Liver (tissue), 9 donors: ENCODE data around the gene ADIG. TPM values are rescaled to one million over a fixed set of nuclear protein-coding genes. Genes with fewer than 3 reads are reported as not detected.

Source experiments
- DNase-seq: peaks from one replicate; pipeline ENCODE4 v3.0.0-alpha.2; 2017; ENCODE audit warnings: low spot score
- H3K27ac ChIP-seq, 2 donors: one replicate each; pipeline ENCODE4 v1.7.0; 2013; ENCODE audit warnings: inconsistent platforms in 2 of 2, low read length in 2 of 2, control low read depth in 1 of 2, low read depth in 1 of 2, mild to moderate bottlenecking in 1 of 2
- H3K27me3 ChIP-seq, 4 donors: one replicate each; pipeline versions ENCODE4 v1.6.1 to v1.7.0; 2013; ENCODE audit warnings: low read length in 3 of 4, inconsistent platforms in 1 of 4, mild to moderate bottlenecking in 1 of 4, moderate library complexity in 1 of 4; ENCODE audit not compliant: control insufficient read depth in 4 of 4, insufficient read depth in 4 of 4
- H3K36me3 ChIP-seq, 4 donors: one replicate each; pipeline versions ENCODE4 v1.6.1 to v1.7.0; 2013; ENCODE audit warnings: low read length in 3 of 4, mild to moderate bottlenecking in 3 of 4, low read depth in 1 of 4, moderate library complexity in 1 of 4; ENCODE audit not compliant: control insufficient read depth in 4 of 4, insufficient read depth in 3 of 4
- H3K4me1 ChIP-seq, 4 donors: one replicate each; pipeline versions ENCODE4 v1.6.1 to v1.7.0; 2013; ENCODE audit warnings: low read length in 3 of 4, mild to moderate bottlenecking in 3 of 4, moderate library complexity in 1 of 4; ENCODE audit not compliant: control insufficient read depth in 4 of 4, insufficient read depth in 4 of 4
- H3K4me3 ChIP-seq, 3 donors: one replicate each; pipeline versions ENCODE4 v1.6.1 to v1.7.0; 2013; ENCODE audit warnings: low read length in 3 of 3, control low read depth in 1 of 3, low read depth in 1 of 3, mild to moderate bottlenecking in 1 of 3
- H3K9ac ChIP-seq, 2 donors: one replicate each; pipeline ENCODE4 v1.7.0; 2013; ENCODE audit warnings: low read length in 2 of 2, mild to moderate bottlenecking in 2 of 2, moderate library complexity in 2 of 2, control low read depth in 1 of 2, low read depth in 1 of 2
- H3K9me3 ChIP-seq, 4 donors: one replicate each; pipeline versions ENCODE4 v1.6.1 to v1.7.0; 2013; ENCODE audit warnings: low read length in 3 of 4; ENCODE audit not compliant: control insufficient read depth in 4 of 4
- ATF3 ChIP-seq: IDR thresholded peaks from 2 replicates; pipeline ENCODE4 v1.6.1; 2016; ENCODE audit warnings: antibody characterized with exemption
- CTCF ChIP-seq: fragments of 150-350 bp; IDR thresholded peaks from 2 replicates; pipeline ENCODE4 v1.5.1; 2017; ENCODE audit warnings: improper control_type of control experiment, low read depth, low read length; ENCODE audit not compliant: missing input control
- EGR1 ChIP-seq, 2 donors: IDR thresholded peaks; 2 replicates each; pipeline ENCODE4 v1.6.1; 2016 to 2018; ENCODE audit warnings: antibody characterized with exemption in 2 of 2, low read depth in 2 of 2
- FOXA1 ChIP-seq: IDR thresholded peaks from 2 replicates; pipeline ENCODE4 v1.6.1; 2016; ENCODE audit warnings: antibody characterized with exemption
- FOXA2 ChIP-seq: IDR thresholded peaks from 2 replicates; pipeline ENCODE4 v1.6.1; 2016; ENCODE audit warnings: antibody characterized with exemption
- GABPA ChIP-seq, 2 donors: IDR thresholded peaks in 1 of 2; conservative IDR thresholded peaks in 1 of 2; 2 replicates each; pipeline ENCODE4 v1.6.1; 2016; ENCODE audit warnings: antibody characterized with exemption in 2 of 2, mild to moderate bottlenecking in 1 of 2, moderate library complexity in 1 of 2
- HNF4A ChIP-seq, 2 donors: conservative IDR thresholded peaks; 2 replicates each; pipeline ENCODE4 v1.6.1; 2016; ENCODE audit warnings: antibody characterized with exemption in 2 of 2, mild to moderate bottlenecking in 2 of 2
- HNF4G ChIP-seq: IDR thresholded peaks from 2 replicates; pipeline ENCODE4 v1.6.1; 2016; ENCODE audit warnings: antibody characterized with exemption
- JUND ChIP-seq, 2 donors: IDR thresholded peaks; 2 replicates each; pipeline ENCODE4 v1.6.1; 2016; ENCODE audit warnings: antibody characterized with exemption in 2 of 2
- MAX ChIP-seq: IDR thresholded peaks from 2 replicates; pipeline ENCODE4 v1.6.1; 2016; ENCODE audit warnings: antibody characterized with exemption
- NR2F2 ChIP-seq: IDR thresholded peaks from 2 replicates; pipeline ENCODE4 v1.6.1; 2016; ENCODE audit warnings: antibody characterized with exemption
- RAD21 ChIP-seq, 2 donors: IDR thresholded peaks; 2 replicates each; pipeline ENCODE4 v1.6.1; 2016; ENCODE audit warnings: antibody characterized with exemption in 2 of 2, mild to moderate bottlenecking in 2 of 2
- REST ChIP-seq: IDR thresholded peaks from 2 replicates; pipeline ENCODE4 v1.6.1; 2016; ENCODE audit warnings: antibody characterized with exemption, mild to moderate bottlenecking
- RXRA ChIP-seq, 2 donors: IDR thresholded peaks; 2 replicates each; pipeline ENCODE4 v1.6.1; 2017 to 2018; ENCODE audit warnings: antibody characterized with exemption in 2 of 2, mild to moderate bottlenecking in 1 of 2
- SP1 ChIP-seq: IDR thresholded peaks from 2 replicates; pipeline ENCODE4 v1.6.1; 2018; ENCODE audit warnings: antibody characterized with exemption, mild to moderate bottlenecking
- TAF1 ChIP-seq: conservative IDR thresholded peaks from 2 replicates; pipeline ENCODE4 v1.6.1; 2016; ENCODE audit warnings: antibody characterized with exemption, mild to moderate bottlenecking
- YY1 ChIP-seq: IDR thresholded peaks from 2 replicates; pipeline ENCODE4 v1.6.1; 2016; ENCODE audit warnings: antibody characterized with exemption, mild to moderate bottlenecking
- ZBTB33 ChIP-seq: IDR thresholded peaks from 2 replicates; pipeline ENCODE4 v1.6.1; 2016; ENCODE audit warnings: antibody characterized with exemption
- WGBS: extraction: QIAGEN DNeasy Blood & Tissue Kit; methylation state at CpG from one replicate; pipeline ENCODE4 v1.1.7; 2013; 5-methylcytosine and 5-hydroxymethylcytosine counted together
- polyA plus RNA-seq, 2 donors: library from polyadenylated mRNA; stranded (reverse) in 1 of 2; unstranded in 1 of 2; fragments of 200-250 nt in 1 of 2; fragments of >200 nt in 1 of 2; fragmentation: Nextera tagmentation in 1 of 2; extraction: Ambion mirVana in 1 of 2; gene quantifications; one replicate each; pipeline versions ENCODE4 v1.2.1 to v1.2.3, GENCODE V29; 2013 to 2015
- total RNA-seq, 2 donors: library from RNA; depleted of rRNA; stranded (reverse); fragments of >200 nt; gene quantifications; one replicate each; pipeline ENCODE4 v1.2.3, GENCODE V29; 2014
- donor health status: healthy.
- donor health status: healthy.
- donor health status: healthy.
- donor health status: healthy.
- donor health status: healthy.

Gene ADIG
- total and polyA plus RNA-seq, 4 donors: not detected

- Histone ChIP-seq H3K9ac (no peak overlapping the region), H3K4me3 (no peak overlapping the region), H3K4me1 (no peaks in the 10 kb centered on the region), H3K9me3 (peaks cover 0 to 4% (median 2%) of the 10 kb centered on the region in 4 donors), H3K36me3 (no peaks in the 10 kb centered on the region), H3K27ac (no peak overlapping the region), H3K27me3 (no peaks in the 10 kb centered on the region)
- DNase-seq: no peak
- TF ChIP-seq TAF1 (no peak), RXRA (IDR thresholded peaks at IDR 0.05) (no peak), RAD21 (IDR thresholded peaks at IDR 0.05) (no peak), ZBTB33 (no peak), MAX (no peak), FOXA2 (no peak), YY1 (no peak)
- 75% methylated on average over 4 of the region's 4 CpGs for WGBS
These were observed 42.1 kb downstream of the ADIG start for GRCh38 chr20:38623061-38623460.

GRCh38 chr20:38624084-38624483 lies 43.1 kb downstream of the ADIG start:
- Histone ChIP-seq H3K4me1 (no peaks in the 10 kb centered on the region), H3K4me3 (no peak overlapping the region), H3K9me3 (peaks cover 0 to 4% (median 2%) of the 10 kb centered on the region in 4 donors), H3K27ac (no peak overlapping the region), H3K27me3 (no peaks in the 10 kb centered on the region), H3K9ac (no peak overlapping the region), H3K36me3 (no peaks in the 10 kb centered on the region)
- 90% methylated on average over 2 of the region's 2 CpGs for WGBS
- DNase-seq: no peak
- TF ChIP-seq YY1 (no peak), EGR1 (IDR thresholded peaks at IDR 0.05; ENCODE audit: low read depth in 2 of 2) (no peak), JUND (IDR thresholded peaks at IDR 0.05) (no peak), RXRA (IDR thresholded peaks at IDR 0.05) (no peak), ZBTB33 (no peak), HNF4A (conservative IDR thresholded peaks at IDR 0.05) (no peak), FOXA1 (no peak), CTCF (no peak), SP1 (no peak), HNF4G (no peak), MAX (no peak), RAD21 (IDR thresholded peaks at IDR 0.05) (no peak), ATF3 (no peak), FOXA2 (no peak), NR2F2 (no peak), GABPA (IDR thresholded peaks at IDR 0.05 in 1 of 2, conservative IDR thresholded peaks at IDR 0.05 in 1 of 2) (no peak), REST (no peak)
